GM19452 (cell line): Measurements from ENCODE around the gene RGCC.

Experiments used
- ATAC-seq: cut with Tn5 transposase; IDR thresholded peaks from one replicate; pipeline ENCODE4 v1.9.1; 2021; ENCODE audit not compliant: unreplicated experiment

The RGCC gene

DNA sequence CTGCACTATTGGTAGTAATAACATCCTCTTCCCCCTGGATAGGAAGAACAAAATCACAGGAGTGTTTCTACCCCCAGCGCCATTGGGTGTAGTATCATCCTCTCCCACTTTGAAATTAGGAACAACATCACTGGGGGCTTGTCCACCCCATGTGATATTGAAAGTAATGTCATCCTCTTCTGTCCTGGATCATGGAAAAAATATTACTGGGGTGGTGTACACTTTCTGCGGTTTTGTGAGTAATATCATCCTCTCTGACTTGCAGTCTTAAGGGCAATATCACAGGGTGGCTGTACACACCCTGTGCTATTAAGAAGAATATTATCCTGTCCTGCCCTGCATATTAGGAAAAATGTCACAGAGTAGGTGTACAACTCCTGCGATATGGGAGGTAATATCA, 4.9 kb upstream of the RGCC start:
- no peak for ATAC-seq

DNA sequence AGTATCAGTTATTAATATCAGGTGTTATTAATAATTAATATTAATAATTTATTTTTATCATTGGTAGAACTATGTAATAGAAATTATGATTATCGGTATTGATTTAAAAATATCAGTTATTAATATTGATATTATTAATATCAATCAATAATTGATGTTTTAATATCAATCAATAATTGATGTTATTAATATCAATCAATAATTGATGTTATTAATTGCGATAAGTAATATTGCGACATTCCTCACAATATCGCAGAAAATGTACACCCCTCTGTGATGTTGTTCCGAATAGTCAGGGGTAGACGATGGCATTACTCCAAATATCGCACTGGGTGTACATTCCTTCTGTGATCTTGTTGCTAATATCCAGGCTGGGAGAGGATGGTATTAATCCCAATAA, 3.7 kb upstream of the RGCC start:
- no peak for ATAC-seq

DNA sequence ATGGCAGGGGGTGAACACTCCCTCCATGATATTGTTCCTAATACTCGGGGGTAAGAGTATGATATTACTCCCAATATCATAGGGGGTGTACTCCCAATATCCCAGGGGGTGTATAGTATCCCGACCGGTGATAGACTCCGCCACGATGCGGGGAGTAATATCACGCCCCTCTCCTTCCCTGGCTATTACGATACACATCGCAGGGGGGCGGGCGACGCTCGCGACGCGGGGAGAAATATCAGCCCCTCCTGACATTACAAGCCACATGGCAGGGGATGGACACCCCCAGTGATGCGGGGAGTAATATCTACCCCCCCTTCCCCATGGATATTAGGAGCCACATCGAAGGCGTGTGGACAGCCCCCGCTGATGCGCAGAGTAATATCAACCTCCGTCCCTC, 3.2 kb upstream of the RGCC start:
- ATAC-seq, result no peak

DNA sequence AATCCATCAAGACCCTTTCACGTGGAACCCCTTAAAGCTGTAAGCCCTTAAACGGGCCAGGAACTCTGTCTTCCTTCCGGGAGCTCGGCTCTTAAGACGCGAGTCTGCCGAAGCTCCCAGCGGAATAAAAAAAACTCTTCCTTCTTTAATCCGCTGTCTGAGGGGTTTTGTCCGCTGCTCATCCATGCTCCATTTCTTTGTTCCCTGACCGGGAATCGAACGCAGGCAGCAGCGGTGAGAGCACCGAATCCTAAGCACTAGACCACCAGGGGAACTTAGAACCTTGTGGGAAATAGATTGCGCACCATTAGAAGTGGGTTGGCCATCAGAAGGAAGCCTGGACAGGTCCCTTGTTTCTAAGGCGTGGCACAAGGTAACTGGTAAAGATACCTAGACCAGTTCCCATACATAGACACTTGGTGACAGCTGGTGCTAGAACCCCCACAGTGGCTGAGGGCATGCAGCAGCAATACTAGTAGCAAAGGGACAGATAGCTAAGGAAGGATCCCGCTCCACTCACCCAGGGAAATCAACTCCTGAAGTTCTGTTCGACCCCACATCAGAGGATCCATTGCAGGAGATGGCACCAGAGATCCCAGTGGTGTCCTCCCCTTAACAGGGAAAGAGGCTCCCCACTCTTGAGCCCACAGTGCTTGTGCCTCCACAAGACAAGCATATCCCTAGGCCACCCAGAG, 1.5 kb upstream of the RGCC start:
- ATAC-seq, result no peak

DNA sequence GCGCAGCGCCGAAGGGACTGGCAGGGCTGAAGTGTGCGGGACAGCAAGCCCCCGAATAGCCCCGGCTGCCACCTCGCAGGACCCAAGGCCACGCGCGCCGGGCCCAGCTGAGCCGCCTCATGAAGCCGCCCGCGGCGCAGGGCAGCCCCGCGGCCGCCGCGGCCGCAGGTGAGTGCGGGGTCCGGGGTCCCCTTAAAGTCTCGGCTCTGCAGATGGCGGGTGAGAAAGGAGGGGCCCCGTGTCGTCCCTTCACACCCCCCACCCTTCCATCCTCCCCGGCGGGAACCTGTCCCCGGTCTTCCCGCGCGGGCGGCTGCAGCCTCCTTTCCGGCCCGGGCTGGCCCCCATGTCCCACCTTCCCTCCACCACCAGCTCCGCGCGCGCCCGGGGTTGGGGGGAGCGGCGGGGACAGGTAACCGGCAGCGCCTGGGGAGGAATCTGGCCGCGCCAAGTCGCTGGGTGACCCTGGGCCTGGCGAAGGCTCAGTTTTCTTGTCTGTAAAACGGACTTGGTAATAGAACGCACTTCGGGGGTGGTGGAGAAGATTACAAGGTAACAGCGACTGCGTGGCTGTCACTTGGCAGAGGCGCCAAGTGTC, 338 bp downstream of the RGCC start:
- peak; percentile 26 for ATAC-seq

DNA sequence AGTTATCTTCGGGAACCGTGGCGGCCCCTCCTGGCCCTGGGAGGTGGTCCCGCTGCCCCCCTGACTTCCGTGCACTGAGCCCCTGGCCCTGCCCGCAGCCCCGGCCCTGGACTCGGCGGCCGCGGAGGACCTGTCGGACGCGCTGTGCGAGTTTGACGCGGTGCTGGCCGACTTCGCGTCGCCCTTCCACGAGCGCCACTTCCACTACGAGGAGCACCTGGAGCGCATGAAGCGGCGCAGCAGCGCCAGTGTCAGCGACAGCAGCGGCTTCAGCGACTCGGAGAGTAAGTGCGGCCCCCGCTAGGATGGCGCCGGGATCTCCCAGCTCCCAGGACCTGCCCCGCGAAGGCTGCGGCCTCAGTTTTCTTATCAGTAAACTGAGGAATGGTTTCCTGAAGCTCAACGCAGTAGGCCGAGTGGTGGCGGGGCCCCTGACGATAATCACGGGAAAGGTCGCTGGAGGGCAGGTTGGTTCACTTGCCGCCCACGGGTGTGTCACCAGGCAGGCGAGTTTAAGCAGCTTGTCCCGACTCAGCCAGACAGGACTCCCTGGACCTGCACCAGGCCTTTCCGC, 924 bp downstream of the RGCC start:
- ATAC-seq, result peak; percentile 10

DNA sequence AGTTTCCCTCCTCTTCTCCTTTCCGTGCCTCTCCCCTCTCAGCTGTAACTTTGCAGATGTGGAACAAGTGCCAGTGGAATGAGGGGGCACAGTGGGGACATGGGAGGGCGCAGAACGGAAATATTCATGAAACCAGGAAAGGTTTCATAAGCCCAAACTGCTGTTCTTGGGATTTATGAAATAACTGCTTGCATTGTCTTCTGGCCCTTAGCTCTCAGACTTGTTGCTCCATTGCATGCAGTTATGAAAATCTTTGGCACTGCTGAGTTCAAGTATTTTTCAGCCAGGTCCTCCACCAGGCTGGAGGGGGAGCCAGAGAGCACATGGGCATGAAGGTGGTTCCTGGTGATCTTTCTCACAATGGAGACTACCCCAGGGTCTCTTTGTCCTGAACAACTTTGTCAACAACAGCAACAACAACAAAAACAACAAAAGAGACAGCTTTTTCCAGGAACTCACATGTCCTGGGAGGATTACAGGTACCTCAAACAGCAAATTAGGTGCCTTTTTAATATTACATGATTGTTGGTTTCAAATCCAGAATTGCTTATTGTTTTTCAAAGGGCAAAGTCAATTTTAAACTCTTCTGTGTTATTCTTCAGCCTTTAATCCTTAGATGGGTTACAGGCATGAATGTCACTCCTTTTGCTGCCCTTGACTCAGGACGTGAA, 1.5 kb downstream of the RGCC start:
- ATAC-seq, result no peak

DNA sequence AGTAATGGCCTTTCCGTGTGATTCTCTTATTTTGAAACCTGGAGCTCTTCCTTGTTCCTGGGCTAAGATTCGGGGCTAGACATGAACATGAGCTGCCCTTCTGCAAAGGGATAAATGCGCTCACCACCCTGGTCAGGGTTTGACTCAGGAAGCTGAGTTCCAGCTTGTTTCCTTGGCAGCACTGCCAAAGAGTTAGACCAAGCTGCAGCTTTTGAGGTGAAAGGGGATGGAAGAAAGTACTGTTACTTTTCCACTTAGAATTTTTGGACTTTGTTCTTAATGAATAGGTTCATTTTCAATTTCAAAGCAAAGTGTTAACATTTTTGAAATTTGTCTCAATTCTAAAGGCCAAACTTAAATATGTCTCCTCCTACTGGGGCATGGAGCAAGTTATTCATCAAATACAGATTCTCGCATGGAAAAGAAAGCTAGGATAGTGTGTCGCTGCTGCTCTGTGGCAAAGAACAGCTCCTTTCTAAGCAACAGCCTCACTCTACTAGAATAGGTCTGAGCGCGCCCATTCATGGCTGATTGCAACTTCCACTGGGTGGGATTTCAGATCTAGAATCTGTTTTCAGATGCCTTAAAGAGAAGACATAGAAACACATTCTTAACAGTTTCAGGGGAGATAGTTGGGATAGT, 2.2 kb downstream of the RGCC start:
- no peak for ATAC-seq

DNA sequence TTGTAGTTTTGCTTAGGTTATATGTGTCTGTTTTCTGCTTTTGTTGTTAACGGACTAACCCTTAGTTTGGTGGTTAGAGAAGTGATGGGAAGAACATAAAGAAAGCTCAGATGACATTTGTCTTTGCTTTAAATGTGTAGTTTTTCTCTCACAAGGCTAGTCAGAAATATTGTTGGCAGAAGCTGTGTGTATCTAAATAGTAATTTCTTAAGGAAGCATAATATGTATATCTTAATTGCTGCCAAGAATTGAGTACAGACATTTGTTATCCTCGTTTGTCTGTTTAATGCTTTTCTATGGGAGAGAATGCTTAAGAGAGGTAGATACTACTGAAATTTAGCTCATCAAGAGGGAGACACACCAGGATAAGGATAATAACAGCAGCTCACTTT, 2.7 kb downstream of the RGCC start:
- no peak for ATAC-seq

DNA sequence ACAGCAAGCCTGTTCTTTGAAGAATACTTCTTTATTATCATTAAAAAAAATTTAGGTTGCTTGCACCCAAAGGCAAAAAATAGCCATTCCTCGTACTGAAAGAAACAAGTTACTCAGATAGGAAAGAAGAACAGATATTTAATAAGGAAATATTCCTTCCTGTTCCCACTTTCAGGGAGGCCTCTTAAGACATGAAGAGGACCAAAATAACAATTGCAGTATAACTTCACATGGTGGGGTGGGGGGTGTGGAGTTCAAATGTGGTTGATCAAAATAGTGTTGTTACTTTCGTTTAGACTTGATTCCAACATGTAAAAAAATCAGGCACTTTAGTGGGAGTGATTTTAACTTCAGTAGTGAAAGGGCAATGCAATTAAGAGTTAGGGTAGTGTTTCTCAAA, 3.6 kb downstream of the RGCC start:
- no peak for ATAC-seq

DNA sequence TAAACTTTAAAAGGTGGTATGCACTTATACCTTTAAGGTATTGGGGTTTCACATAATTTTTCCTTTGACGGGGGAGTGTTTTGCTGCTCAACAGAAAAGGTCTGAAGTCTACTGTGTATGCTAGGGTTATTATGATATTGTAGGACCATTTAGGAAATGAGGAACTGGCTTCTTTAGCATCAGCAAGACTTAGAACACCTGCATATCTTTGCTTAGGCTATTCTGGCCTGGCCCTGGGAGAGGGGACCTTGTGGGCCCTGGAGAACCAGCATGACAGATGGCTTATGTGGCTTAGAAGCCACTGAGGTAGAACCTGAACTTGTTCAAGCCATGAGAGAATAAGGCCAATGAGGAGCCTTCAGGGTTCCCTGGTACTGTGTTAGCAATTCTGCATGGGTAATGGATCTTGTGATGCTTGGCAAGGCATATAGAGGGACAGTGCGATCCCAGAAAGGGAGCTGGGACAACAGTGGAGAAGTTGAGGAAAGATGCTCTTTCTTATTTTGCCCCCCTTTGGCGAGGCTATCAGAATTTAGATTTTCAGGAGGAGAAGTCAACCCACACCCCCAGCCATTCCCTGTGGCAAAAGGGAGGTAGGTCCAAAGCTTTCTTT, 4.3 kb downstream of the RGCC start:
- no peak for ATAC-seq

DNA sequence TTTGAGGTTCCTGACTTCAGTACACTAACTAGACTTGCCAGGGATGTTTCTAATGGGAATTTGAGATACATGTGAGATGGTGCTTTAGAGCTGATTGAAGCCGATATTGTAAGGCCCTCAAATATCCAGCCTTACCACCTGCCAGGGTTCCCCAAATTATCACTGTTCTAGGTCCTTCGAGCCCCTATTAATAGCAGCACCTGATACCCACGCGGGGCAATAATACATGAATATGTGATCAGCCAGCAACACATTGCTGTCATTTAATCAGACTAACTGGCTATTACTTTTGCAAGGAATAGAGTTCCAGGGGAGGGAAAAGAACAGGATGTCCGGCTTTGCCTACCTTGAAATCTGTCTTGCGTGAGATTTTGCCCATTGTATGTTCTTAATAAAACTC, 5.1 kb downstream of the RGCC start:
- no peak for ATAC-seq

DNA sequence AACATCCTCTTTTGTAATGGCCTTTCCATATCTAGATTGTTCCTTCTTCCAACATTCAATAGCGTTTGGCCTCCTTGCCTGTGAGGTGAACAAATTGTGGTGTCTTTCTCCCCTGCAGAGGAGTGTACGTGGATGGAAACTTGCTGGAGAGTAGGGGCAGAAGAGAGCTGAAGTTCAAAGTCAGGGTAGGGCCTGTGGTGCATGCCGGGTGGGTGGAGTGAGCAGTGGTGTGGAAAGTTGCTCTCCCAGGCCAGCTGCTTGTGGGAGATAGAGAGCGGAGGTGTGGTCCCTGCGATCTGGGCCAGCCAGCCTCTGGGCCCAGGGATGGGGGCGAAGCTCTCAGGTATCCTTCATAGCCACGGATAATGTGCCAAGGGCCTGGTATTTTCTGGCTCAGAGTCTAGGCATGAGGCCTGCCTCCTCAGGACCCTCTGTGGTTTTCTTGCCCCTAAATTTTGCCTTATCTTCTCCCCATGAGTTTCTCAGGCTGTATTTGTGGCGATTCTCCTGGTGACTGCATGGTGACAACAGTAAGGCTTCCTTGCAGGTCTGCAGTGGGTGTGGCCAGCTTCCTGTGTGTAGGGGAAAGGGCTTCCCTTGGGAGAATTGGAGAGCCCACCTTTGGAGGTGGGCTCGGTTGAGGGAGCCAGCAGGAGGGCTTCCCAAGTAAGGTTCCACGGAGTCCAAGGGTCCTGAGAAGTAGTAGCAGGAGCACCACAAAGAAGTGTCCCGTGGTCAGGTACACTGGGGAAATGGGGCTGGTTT, 6.7 kb downstream of the RGCC start:
- ATAC-seq, result peak; percentile 27

DNA sequence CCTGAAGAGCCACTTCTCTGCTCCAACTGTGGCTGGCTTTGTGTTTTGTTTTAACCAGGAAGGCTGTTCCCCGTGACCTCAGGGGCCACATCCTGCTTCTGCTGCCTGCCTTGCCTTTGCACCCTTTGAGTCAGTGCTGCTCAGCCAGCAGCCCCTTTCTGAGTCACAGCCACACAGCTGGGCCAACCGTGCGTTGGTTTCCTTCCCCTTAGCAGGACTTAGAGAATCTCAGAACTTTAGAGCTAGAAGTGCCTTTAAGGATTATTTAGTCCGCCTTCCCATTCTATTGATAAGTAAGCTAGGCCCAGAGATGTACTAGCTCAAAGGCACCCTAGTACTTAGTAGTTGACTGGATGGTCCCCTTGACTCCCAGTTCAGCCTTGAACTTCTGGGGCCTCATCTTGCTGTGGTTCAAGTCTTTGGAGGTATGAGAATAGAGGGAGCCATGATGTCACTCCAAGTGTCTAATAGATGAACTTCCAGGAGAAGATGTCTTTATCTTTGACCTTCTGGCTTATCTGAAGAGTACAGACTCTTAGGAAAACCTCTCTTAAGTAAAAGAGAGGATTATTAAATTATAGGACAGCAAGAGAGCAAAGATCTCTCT, 8.0 kb downstream of the RGCC start:
- ATAC-seq, result peak; percentile 97

DNA sequence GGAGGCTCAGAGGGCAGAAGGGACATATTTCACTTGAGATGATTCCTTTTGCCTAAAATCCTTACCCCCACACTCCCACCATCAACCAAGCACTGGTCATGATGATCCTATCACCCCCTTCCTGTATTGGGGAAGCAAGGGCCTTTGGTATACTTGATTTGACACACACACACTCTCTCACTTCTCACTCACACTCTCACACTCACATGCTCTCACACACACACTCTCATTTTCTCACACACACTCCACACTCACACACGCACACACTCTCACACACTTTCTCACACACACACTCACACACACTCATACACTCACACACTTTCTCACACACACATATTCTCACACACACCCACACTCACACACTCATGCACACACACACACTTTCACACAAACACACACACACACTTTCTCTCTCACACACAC, 8.6 kb downstream of the RGCC start:
- ATAC-seq, result no peak

DNA sequence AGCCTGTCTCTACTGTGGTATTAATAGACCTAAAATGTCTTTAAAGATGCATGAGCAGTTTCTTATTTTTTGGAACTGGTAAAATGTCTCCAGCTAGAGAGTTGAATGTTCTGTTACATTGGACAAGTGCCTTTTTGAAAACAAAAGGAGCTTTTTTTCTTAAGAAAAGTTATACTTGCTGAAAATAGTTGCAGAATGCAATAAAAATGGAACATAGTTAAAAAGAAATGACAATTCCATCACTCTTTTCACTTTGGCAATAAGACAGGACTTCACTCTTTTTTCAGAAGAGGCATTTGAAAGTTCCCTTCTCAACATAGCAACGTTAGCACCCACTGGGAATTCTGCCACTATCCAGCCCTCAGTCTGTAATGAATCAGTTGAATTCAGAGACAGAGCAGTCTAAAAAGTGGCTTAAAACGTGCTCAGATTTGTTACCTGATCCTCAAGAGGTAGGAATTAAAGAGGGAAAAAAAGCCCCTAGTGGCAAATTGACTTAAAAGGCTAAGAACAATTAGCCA, 10.1 kb downstream of the RGCC start:
- no peak for ATAC-seq

DNA sequence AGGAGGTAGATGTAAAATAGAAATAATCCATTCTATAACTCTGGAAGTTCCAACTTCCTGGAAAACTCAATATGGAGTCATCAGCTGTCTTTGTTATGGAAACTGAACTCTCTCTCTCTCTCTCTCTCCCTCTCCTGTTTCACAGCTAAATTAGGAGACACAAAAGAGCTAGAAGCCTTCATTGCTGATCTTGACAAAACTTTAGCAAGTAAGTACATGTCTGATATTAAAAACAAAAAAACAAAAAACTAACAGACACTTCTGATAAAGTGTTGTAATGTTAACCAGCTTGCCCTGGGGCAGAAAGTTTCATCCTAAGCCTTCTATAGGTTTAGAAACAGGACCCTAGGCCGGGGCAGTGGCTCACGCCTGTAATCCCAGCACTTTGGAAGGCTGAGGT, 11.3 kb downstream of the RGCC start:
- ATAC-seq, result no peak

DNA sequence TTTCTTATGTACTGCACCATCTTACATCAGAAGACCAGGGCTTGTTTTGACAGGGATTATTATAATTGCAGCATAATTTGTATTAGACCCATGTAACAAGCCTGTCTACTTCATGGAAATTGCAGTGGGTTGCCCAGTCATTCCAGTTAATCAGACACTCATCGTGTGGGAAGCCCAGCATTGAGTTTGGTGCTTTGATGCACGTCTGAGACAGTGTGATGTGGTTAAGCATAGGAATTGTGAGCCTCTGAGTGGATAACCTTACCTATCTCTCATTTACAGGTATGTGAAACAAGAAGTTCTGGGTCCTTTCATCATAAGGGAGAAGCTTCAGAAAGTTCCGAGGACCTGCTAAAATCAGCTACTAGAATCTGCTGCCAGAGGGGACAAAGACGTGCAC, 12.8 kb downstream of the RGCC start:
- ATAC-seq, result no peak

DNA sequence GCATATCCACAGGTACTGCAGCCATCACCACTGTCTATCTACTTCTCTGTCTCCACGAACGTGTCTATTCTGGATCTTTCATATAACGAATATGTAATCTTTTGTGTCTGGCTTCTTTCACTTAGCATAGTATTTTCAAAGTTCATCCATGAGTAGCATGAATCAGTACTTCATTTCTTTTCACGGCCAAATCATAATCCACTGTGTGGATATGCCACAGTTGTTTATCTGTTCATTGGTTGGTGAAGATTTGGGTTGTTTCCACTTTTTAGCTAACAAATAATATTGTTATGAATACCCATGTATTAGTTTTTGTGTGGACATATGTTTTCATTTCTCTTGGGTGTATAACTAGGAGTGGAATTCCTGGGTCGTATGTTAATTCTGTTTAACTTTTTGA, 14.4 kb downstream of the RGCC start:
- no peak for ATAC-seq

DNA sequence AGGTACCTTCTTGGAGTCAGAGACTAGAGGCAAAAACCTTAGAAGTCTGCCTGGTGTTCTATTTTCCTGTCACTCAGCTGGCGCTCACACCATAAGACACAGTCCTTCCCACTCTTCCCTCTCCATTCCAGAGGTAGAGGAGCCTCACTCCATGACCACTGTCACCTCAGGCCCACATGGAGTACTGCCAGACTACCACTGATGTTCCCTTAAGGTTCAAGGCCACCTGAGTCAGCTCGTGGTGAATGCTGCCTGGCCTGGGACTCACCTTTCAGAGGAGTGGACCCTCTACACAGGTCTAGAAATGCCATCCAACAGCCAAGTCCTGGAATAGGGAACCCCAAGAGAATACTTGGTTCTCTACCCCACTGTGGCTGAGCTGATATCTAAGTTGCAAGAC, 29.9 kb downstream of the RGCC start:
- no peak for ATAC-seq
